ENCODE measurements around the gene ELOF1.

The ELOF1 gene

DNA sequence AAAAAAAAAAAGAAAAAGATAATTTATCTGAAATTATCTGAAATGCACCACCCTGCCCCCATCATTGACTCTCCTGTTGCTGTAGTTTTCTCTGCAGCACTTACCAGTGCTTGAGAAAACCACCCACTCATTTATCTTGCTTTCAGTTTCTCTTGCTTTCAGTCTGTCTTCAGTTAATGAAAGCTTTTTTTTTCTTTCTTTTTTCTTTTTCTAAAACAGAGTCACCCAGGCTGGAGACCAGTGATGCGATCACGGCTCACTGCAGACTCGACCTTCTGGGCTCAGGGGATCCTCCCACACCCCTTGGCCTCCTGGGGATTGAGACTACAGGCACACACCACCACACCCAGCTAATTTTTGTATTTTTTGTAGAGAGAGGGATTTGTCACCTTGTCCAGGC is 22.7 kb upstream of the ELOF1 start:
- TF ChIP-seq REST (IDR thresholded peaks at IDR 0.05; ENCODE audit: low read depth) (no peak), ZBTB7A (IDR thresholded peaks at IDR 0.05; ENCODE audit: low read depth) (no peak), RAD21 (IDR thresholded peaks at IDR 0.05; ENCODE audit: low read depth) (no peak), CEBPB (IDR thresholded peaks at IDR 0.05) (no peak), TEAD4 (IDR thresholded peaks at IDR 0.05) (no peak), EGR1 (IDR thresholded peaks at IDR 0.05) (no peak), MAX (IDR thresholded peaks at IDR 0.05) (no peak), TCF12 (IDR thresholded peaks at IDR 0.05; ENCODE audit: low read depth) (no peak), TAF1 (IDR thresholded peaks at IDR 0.05; ENCODE audit: low read depth) (no peak), CREB1 (IDR thresholded peaks at IDR 0.05; ENCODE audit: low read depth) (no peak), FOXM1 (IDR thresholded peaks at IDR 0.05; ENCODE audit: borderline replicate concordance, low read depth) (no peak), YY1 (IDR thresholded peaks at IDR 0.05; ENCODE audit: low read depth) (no peak), EP300 (IDR thresholded peaks at IDR 0.05; ENCODE audit: borderline replicate concordance) (no peak), NFIC (IDR thresholded peaks at IDR 0.05) (no peak)
- TF ChIP-seq, protein P1, sequence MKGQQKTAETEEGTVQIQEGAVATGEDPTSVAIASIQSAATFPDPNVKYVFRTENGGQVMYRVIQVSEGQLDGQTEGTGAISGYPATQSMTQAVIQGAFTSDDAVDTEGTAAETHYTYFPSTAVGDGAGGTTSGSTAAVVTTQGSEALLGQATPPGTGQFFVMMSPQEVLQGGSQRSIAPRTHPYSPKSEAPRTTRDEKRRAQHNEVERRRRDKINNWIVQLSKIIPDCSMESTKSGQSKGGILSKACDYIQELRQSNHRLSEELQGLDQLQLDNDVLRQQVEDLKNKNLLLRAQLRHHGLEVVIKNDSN (IDR thresholded peaks at IDR 0.05): no peak

DNA sequence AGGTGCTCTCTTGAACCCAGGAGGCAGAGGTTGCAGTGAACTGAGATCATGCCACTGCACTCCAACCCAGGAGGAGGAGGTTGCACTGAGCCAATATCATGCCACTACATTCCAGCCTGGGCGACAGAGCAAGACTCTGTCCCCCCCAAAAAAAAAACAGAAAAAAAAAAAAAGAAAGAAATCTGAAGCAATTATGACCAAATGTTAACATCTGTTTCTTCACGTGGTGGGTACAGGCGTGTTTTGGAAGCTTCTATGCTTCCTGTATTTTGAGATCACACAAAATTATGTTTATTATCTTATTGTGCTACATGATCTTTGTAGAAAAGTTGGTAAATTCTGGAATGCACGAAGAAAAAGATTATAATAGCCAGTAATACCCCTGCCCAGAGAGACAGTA is 21.1 kb upstream of the ELOF1 start:
- no peak for TF ChIP-seq TAF1 (IDR thresholded peaks at IDR 0.05; ENCODE audit: low read depth)
- TF ChIP-seq RAD21 (IDR thresholded peaks at IDR 0.05; ENCODE audit: low read depth): no peak
- no peak for TF ChIP-seq TEAD4 (IDR thresholded peaks at IDR 0.05)
- no peak for TF ChIP-seq FOXM1 (IDR thresholded peaks at IDR 0.05; ENCODE audit: borderline replicate concordance, low read depth)
- TF ChIP-seq REST (IDR thresholded peaks at IDR 0.05; ENCODE audit: low read depth): no peak
- TF ChIP-seq NFIC (IDR thresholded peaks at IDR 0.05): no peak
- no peak for TF ChIP-seq EGR1 (IDR thresholded peaks at IDR 0.05)
- no peak for TF ChIP-seq CREB1 (IDR thresholded peaks at IDR 0.05; ENCODE audit: low read depth)
- no peak for TF ChIP-seq CEBPB (IDR thresholded peaks at IDR 0.05)
- no peak for TF ChIP-seq YY1 (IDR thresholded peaks at IDR 0.05; ENCODE audit: low read depth)
- TF ChIP-seq EP300 (IDR thresholded peaks at IDR 0.05; ENCODE audit: borderline replicate concordance): no peak
- no peak for TF ChIP-seq MAX (IDR thresholded peaks at IDR 0.05)
- TF ChIP-seq ZBTB7A (IDR thresholded peaks at IDR 0.05; ENCODE audit: low read depth): no peak
- TF ChIP-seq TCF12 (IDR thresholded peaks at IDR 0.05; ENCODE audit: low read depth): no peak
- TF ChIP-seq, protein P1 (IDR thresholded peaks at IDR 0.05): no peak

GRCh38 chr19:11578258-11579142 is 19.5 kb upstream of the ELOF1 start:
- TF ChIP-seq EP300 (IDR thresholded peaks at IDR 0.05; ENCODE audit: borderline replicate concordance) (no peak), TCF12 (IDR thresholded peaks at IDR 0.05; ENCODE audit: low read depth) (no peak), MAX (IDR thresholded peaks at IDR 0.05) (no peak), TEAD4 (IDR thresholded peaks at IDR 0.05) (no peak), FOXM1 (IDR thresholded peaks at IDR 0.05; ENCODE audit: borderline replicate concordance, low read depth) (no peak), NFIC (IDR thresholded peaks at IDR 0.05) (no peak), ZBTB7A (IDR thresholded peaks at IDR 0.05; ENCODE audit: low read depth) (no peak), REST (IDR thresholded peaks at IDR 0.05; ENCODE audit: low read depth) (no peak), CREB1 (IDR thresholded peaks at IDR 0.05; ENCODE audit: low read depth) (no peak), CEBPB (IDR thresholded peaks at IDR 0.05) (no peak), RAD21 (IDR thresholded peaks at IDR 0.05; ENCODE audit: low read depth) (no peak), YY1 (IDR thresholded peaks at IDR 0.05; ENCODE audit: low read depth) (no peak), TAF1 (IDR thresholded peaks at IDR 0.05; ENCODE audit: low read depth) (no peak), EGR1 (IDR thresholded peaks at IDR 0.05) (no peak)
- TF ChIP-seq, protein P1 (IDR thresholded peaks at IDR 0.05): no peak

All from Ishikawa (cell line).